Common myeloid progenitor, CD34-positive (primary cell): Measurements from ENCODE around the gene CD320.

ENCODE experiments used
- CTCF ChIA-PET: fragments of 350-600 bp; sonication (Branson Sonifier 250); formaldehyde crosslinking; loops from one replicate; lab custom pipeline; 2021; ENCODE audit warnings: antibody characterized with exemption; lab: Charles Lee
- POLR2A ChIA-PET: fragments of 350-600 bp; sonication (Branson Sonifier 250); formaldehyde crosslinking; loops from one replicate; lab custom pipeline; 2021; ENCODE audit warnings: antibody characterized with exemption; lab: Charles Lee
- DNase-seq, 3 donors: peaks; one replicate each; pipeline versions ENCODE4 v3.0.0 to v3.0.0-alpha.2; 2013
- H3K27ac ChIP-seq, 2 experiments: 1 replicate in 1 of 2; 2 replicates in 1 of 2; pipeline ENCODE4 v1.7.0; 2013; ENCODE audit warnings: inconsistent platforms in 2 of 2, low read length in 2 of 2, mild to moderate bottlenecking in 2 of 2, low read depth in 1 of 2, moderate library complexity in 1 of 2; ENCODE audit not compliant: severe bottlenecking in 2 of 2, insufficient read depth in 1 of 2, poor library complexity in 1 of 2
- H3K27me3 ChIP-seq, 5 experiments: replicated peaks in 2 of 5; 1 replicate in 3 of 5; 2 replicates in 2 of 5; pipeline versions ENCODE4 v1.6.1 to v1.7.0; 2013; ENCODE audit warnings: low read length in 4 of 5, mild to moderate bottlenecking in 2 of 5, moderate library complexity in 2 of 5, inconsistent platforms in 1 of 5; ENCODE audit not compliant: insufficient read depth in 5 of 5, control insufficient read depth in 4 of 5
- H3K36me3 ChIP-seq, 4 experiments: 1 replicate in 2 of 4; 2 replicates in 2 of 4; pipeline versions ENCODE4 v1.6.1 to v1.7.0; 2013; ENCODE audit warnings: low read length in 3 of 4, control low read depth in 1 of 4, mild to moderate bottlenecking in 1 of 4; ENCODE audit not compliant: control insufficient read depth in 4 of 4, insufficient read depth in 4 of 4
- H3K4me1 ChIP-seq, 4 experiments: 1 replicate in 3 of 4; 2 replicates in 1 of 4; pipeline versions ENCODE4 v1.6.1 to v1.7.1; 2013; ENCODE audit warnings: low read length in 3 of 4, mild to moderate bottlenecking in 3 of 4, control low read depth in 1 of 4, inconsistent platforms in 1 of 4, moderate library complexity in 1 of 4; ENCODE audit not compliant: control insufficient read depth in 4 of 4, insufficient read depth in 4 of 4; ENCODE audit errors: control extremely low read depth in 1 of 4
- H3K4me3 ChIP-seq, 7 experiments: 1 replicate in 4 of 7; 2 replicates in 3 of 7; pipeline versions ENCODE4 v1.5.1 to v1.7.0; 2013; ENCODE audit warnings: mild to moderate bottlenecking in 7 of 7, low read length in 6 of 7, moderate library complexity in 6 of 7, inconsistent platforms in 2 of 7, low read depth in 2 of 7, control low read depth in 1 of 7; ENCODE audit not compliant: insufficient read depth in 4 of 7, control insufficient read depth in 1 of 7; ENCODE audit errors: extremely low read depth in 1 of 7
- H3K9me3 ChIP-seq, 5 experiments: 1 replicate in 4 of 5; 2 replicates in 1 of 5; pipeline versions ENCODE4 v1.6.1 to v1.7.1; 2013; ENCODE audit warnings: low read length in 4 of 5, mild to moderate bottlenecking in 2 of 5, inconsistent platforms in 1 of 5, low read depth in 1 of 5, moderate library complexity in 1 of 5; ENCODE audit not compliant: control insufficient read depth in 4 of 5, insufficient read depth in 2 of 5; ENCODE audit errors: control extremely low read depth in 1 of 5
- WGBS: methylation state at CpG from one replicate; pipeline ENCODE4 v1.1.5; 2013; ENCODE audit not compliant: insufficient coverage; 5-methylcytosine and 5-hydroxymethylcytosine counted together

The CD320 gene

GRCh38 chr19:8261881-8262280 is 46.3 kb downstream of the CD320 start:
- Histone ChIP-seq H3K4me3 (no peak overlapping the region), H3K9me3 (no peaks in the 10 kb centered on the region), H3K27ac (no peak overlapping the region), H3K36me3 (peaks cover under 1 to 33% (median 4%) of the 10 kb centered on the region in 4 experiments), H3K4me1 (peaks cover 0 to 3% (median 1%) of the 10 kb centered on the region in 4 experiments), H3K27me3 (peaks cover 0 to 2% (median 0%) of the 10 kb centered on the region in 5 experiments)
- ChIA-PET CTCF (interaction anchor here (1.0 kb wide), 1 partner anchor 8 kb away, joined by 5 read pairs; no protein-coding TSS in a partner anchor), POLR2A (no interaction called here)
- no peak for DNase-seq
- 98% methylated on average over 9 of the region's 14 CpGs for WGBS

GRCh38 chr19:8261347-8261746 is 46.8 kb downstream of the CD320 start:
- H3K27me3 ChIP-seq, result peaks cover 0 to 2% (median 0%) of the 10 kb centered on the region in 5 experiments
- H3K4me1 ChIP-seq, result peaks cover 0 to 3% (median 1%) of the 10 kb centered on the region in 4 experiments
- H3K9me3 ChIP-seq, result no peaks in the 10 kb centered on the region
- H3K27ac ChIP-seq, result no peak overlapping the region
- DNase-seq, result no peak
- H3K36me3 ChIP-seq, result peaks cover 2 to 39% (median 8%) of the 10 kb centered on the region in 4 experiments
- ChIA-PET POLR2A (no interaction called here), CTCF (no interaction called here)
- 100% methylated on average over 7 of the region's 9 CpGs for whole genome bisulfite sequencing
- no peak overlapping the region for H3K4me3 ChIP-seq

DNA sequence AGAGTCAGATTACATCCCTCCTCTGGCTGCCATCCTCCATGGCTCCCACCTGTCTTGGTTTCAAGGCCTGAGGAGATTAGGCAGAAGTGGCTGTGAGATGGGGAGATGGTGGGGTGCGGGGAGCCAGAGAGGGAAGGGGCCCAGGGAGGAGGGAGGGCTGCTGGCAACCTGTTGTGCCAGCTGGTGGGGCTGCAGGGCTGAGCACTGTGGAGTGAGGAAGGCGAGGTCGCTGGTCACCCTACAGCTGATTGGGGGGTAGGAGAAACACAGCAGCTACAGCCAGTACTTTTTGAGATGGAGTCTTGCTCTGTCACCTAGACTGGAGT is 48.3 kb downstream of the CD320 start:
- ChIA-PET CTCF (interaction anchor here (1.9 kb wide), 1 partner anchor 101 kb away, joined by 5 read pairs; no protein-coding TSS in a partner anchor), POLR2A (no interaction called here)
- DNase-seq, result no peak
- Histone ChIP-seq H3K36me3 (peaks cover 2 to 53% (median 11%) of the 10 kb centered on the region in 4 experiments), H3K4me1 (peaks cover 0 to 3% (median 1%) of the 10 kb centered on the region in 4 experiments), H3K27me3 (no peaks in the 10 kb centered on the region), H3K9me3 (no peaks in the 10 kb centered on the region), H3K27ac (no peak overlapping the region), H3K4me3 (no peak overlapping the region)
- 90% methylated on average over 2 of the region's 3 CpGs for WGBS

- DNase-seq, result no peak
- H3K36me3 ChIP-seq, result peaks cover 2 to 57% (median 11%) of the 10 kb centered on the region in 4 experiments
- no peak overlapping the region for H3K27ac ChIP-seq
- CTCF ChIA-PET, result interaction anchor here (1.9 kb wide), 1 partner anchor 101 kb away, joined by 5 read pairs; no protein-coding TSS in a partner anchor
- no peaks in the 10 kb centered on the region for H3K27me3 ChIP-seq
- H3K4me3 ChIP-seq, result no peak overlapping the region
- no peaks in the 10 kb centered on the region for H3K9me3 ChIP-seq
- peaks cover 0 to 3% (median 1%) of the 10 kb centered on the region in 4 experiments for H3K4me1 ChIP-seq
- POLR2A ChIA-PET, result no interaction called here
- WGBS, result 94% methylated on average over 9 of the region's 11 CpGs
Observed at GRCh38 chr19:8259142-8259921, 48.8 kb downstream of the CD320 start.

DNA sequence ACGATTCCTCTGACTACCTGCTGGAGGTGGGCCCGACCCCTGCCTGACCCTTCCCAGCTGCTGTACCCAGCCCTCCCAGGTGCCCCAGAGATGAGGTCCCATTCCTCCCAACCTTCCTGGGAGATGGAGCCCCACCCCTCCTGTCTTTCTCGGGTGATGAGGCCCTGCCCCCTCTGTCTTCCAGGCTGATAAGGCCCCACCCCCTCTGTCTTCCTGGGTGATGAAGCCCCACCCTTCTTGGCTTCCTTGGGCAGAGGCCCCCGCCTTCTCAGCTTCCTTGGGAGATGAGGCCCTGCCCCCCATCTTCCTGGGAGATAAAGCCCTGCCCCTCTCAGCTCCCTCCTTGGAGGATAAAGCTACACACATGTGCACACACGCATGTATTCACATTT is 51.1 kb downstream of the CD320 start:
- no peak for DNase-seq
- 76% methylated on average over 3 of the region's 5 CpGs for WGBS
- Histone ChIP-seq H3K36me3 (peaks cover 2 to 59% (median 11%) of the 10 kb centered on the region in 4 experiments), H3K27ac (no peak overlapping the region), H3K4me1 (peaks cover 0 to 3% (median 1%) of the 10 kb centered on the region in 4 experiments), H3K27me3 (no peaks in the 10 kb centered on the region), H3K4me3 (no peak overlapping the region), H3K9me3 (no peaks in the 10 kb centered on the region)
- CTCF ChIA-PET, result interaction anchor here (0.9 to 2.5 kb wide), 4 partner anchors 99 to 341 kb away, joined by 3 to 11 read pairs (median 3); no protein-coding TSS in a partner anchor
- POLR2A ChIA-PET, result no interaction called here

- 98% methylated on average over 13 of the region's 15 CpGs for WGBS
- ChIA-PET CTCF (interaction anchor here (1.0 to 2.5 kb wide), 3 partner anchors 98 to 341 kb away, joined by 3 to 11 read pairs (median 3); no protein-coding TSS in a partner anchor), POLR2A (no interaction called here)
- no peaks in the 10 kb centered on the region for H3K9me3 ChIP-seq
- peaks cover 0 to 3% (median 1%) of the 10 kb centered on the region in 4 experiments for H3K4me1 ChIP-seq
- no peak overlapping the region for H3K4me3 ChIP-seq
- no peak for DNase-seq
- no peaks in the 10 kb centered on the region for H3K27me3 ChIP-seq
- H3K27ac ChIP-seq, result no peak overlapping the region
- peaks cover 2 to 54% (median 11%) of the 10 kb centered on the region in 4 experiments for H3K36me3 ChIP-seq
Observed at GRCh38 chr19:8256276-8257051, 51.7 kb downstream of the CD320 start.
